ENCODE results near the gene NCOA6.
"Not testable (repeated sequence)": the region's sequence is repeated elsewhere in the genome, so short reads cannot be mapped to it uniquely, and the experiment has no call there.

Gene NCOA6

DNA sequence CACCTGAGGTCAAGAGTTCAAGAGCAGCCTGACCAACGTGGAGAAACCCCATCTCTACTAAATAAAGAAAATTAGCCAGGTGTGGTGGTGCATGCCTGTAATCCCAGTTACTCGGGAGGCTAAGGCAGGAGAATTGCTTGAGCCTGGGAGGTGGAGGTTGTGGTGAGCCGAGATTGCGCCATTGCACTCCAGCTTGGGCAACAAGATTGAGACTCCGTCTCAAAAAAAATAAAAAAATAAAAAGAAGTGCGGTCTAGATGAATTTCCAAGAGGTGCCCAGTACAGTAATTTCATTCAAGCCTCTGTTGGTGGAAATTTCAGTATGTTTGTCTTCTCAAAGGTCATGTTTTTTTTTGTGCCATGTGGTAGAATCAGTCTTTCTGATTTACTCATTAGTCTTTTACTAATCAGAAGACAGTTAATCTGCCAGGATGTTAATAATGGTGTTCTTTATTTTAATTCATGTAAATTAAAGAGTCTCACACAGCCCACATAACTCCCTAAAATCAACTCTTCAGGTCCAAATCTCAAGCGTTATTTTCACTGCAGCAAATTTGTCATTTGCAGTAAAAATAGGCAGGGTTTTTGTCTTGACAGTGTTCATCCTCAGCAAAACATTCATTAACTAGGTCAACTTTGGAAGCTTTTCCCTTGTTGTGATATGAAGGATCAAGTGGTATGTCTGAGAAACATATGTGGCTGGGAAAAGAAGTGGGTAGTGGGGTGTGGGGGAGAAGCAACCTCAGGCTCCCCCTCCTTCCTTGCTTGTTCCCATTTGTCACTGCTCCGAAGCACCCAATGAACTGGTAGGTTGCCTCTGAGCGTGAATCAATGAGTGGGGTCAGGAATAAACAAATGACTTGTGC, 108.0 kb downstream of the NCOA6 start:
- no peak for DNase-seq

DNA sequence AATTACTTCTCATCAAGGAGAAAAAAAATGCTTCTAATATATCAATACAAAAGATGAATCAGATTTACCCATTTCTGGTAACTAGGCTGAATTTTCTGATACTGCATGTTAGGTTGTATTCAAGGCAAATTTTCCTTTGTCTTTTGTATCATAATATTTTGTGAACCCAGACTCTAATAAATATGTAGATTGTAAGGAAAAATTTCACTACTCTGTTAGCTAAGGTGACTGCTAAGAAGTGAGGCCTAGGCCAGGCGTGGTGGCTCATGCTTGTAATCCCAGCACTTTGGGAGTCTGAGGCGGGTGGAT, 108.6 kb downstream of the NCOA6 start:
- no peak for DNase-seq

DNA sequence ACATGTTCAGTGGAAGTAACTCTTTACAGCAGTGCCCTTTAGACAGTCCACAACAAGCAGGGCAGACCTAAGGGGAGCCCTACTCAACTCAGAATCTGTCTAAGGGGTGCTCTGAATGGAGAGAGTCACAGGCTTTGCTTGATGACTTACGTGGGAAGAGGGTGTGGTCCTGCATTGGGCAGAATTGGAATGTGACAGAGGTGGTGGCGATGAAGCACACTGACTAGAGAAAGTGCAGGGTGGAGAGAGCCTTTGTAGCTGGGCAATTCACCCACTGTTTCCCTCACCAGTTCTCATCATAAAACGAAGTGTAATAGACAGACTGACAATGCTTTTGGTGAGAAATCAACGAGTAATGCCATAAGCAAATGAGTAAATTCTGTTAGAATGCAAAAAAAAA, 110.1 kb downstream of the NCOA6 start:
- no peak for DNase-seq

DNA sequence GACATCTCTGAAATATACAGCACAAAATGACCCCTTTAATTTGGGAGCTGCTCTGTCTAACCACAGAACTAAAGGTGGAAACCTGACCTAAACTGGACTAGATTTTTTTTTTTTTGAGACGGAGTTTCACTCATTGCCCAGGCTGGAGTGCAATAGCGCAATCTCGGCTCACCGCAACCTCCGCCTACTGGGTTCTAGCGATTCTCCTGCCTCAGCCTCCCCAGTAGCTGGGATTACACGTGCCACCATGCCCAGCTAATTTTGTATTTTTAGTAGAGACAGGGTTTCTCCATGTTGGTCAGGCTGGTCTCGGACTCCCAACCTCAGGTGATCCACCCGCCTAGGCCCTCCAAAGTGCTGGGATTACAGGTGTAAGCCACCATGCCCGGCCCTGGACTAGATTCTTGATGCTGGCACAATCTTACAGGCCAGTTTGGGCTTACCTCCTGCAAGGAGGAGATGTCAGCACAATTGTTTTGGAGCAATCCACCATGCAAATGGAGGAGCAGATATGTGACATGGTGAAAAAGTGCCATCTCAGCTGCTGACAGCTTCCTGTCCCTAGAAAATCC, 111.4 kb downstream of the NCOA6 start:
- DNase-seq, result not testable (repeated sequence)

DNA sequence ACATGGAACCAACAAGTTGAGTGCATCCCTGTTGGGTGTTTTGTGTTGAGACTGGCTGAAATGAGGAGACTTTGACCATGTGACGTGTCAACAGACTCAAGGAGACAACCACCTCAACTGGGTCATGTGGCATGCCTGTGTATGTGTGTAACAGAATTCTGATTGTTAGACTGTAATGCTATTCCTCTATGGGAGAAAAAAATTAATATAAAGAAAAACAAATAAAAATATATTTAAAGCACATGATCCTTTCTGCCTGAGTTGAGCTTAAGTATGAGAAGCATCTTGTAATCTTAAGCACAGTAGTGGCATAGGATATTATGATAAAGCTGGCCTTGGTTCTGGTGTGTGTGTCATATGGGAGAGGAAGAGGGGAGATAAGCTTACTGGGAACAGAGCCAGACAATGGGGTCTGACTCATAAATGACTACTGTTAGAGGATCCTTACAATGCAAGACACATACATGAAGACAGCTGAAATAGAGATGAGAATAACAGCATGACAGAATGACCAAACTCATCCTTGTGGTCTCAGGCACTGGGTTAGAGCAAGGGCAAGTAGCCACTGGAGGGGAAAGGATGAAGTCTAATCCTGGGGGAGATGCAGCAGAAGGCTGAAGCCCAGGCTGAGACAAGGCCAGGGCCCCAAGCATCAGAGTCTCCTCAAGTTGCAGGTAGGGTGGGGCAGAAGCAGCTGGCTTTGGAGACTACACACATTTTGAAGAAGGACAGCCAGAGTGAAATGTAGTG, 112.1 kb downstream of the NCOA6 start:
- DNase-seq, result peak; percentile 40

DNA sequence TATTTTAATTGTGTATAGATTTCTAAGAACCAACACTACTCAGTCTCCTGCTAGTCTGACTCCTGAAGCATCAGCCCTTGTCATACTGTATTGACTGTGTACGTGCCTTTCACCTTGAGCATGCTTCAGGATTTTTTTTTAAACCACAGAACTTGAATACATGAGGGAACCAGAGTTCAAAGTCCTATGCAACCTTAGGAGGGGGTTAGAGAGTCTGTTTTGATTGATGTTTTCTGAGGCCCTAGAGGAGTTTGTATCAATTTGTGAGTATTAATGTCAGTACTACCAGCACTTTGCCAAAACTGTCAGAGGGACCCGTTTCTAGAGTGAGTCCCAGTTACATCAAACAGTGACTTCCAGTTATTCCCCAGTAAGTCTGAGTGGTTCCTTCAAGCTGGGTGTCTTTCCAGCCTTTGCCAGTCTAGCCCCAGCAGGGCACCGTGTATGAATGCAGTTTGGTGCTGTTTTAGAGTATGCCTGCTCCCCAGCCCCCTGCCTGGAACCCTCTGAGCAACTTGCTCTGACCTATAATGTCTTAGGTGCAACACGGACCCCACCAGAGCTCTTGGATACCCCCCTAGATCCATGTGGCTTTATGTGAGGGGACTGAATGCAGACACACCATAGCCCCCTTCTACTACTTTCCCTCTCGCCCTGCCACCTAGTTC, 112.8 kb downstream of the NCOA6 start:
- no peak for DNase-seq

DNA sequence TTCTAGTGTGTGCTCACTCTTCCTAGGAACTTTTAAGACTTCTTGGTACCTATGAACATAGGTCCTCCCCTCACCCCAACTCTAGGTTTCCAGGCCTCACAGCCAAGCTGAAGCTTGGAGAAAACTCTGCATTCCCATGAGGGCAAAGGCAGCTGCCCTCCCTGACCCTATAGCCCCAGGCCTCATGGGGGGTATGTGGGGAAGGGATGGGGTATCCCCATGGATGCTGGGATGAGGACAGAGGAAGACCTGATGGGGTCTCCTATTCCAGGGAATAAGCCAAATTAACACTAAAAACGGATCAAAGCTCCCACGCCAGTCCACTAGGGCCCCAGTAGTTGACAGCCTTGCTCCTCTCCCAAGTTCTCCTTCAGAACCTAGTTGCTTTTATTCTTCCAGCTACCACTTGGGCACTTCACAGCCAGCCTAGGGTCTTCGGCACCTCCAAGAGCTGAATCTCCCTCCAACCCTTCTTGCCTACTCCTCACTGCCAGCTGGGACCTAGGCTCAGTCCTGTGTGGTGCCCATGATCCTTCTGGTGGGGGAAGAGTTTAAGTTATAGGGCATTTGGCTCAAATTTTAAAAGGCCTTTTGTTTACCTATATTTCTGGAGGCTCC, 113.5 kb downstream of the NCOA6 start:
- DNase-seq, result no peak

DNA sequence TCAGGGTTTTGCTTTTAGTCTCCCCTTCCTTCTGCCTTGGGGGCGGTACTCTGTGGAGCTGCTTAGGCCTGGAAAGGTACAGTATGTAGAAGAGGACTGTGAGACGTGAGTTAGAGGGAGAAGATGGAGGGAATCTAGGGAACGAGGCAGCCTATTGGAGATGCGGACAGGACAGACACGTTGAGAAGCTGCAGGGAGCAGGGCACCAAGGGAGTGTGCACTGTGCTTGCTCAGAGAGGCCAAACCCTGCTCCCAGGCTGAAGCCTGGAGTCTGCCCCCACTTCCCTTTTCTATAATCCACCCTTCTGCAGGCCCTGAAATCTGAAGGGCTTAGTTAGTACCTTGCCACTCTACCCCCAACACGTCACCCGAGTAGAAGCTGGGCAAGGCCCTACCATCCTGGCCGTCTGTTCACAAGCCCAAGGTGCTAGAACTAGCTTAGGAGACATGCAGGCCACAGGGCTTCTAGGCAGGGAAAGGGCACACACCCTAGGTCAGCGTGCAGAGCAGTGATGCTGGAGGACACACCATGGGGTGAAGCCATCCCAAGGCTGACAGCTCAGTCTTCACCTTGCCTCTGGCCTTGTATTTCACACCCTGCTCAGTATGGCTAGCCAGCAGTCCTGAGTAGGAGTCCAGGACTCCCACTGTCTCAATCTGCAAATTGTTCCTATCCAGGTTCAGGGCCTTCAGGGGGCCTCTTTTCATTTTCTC, 114.4 kb downstream of the NCOA6 start:
- no peak for DNase-seq

DNA sequence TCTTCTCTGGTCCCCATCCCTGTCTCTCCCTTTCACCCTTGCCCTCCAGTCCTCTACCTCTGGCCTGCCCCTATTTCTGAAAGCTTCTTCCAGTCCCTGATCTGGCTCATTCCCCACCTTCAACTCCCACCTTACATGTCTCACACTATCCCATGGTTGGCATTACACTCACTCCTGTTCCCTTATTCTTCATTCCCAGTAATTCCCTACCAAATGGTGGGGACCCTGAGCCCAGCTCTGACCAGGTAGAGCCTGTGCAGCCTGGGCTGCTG, 114.9 kb downstream of the NCOA6 start:
- DNase-seq, result no peak

DNA sequence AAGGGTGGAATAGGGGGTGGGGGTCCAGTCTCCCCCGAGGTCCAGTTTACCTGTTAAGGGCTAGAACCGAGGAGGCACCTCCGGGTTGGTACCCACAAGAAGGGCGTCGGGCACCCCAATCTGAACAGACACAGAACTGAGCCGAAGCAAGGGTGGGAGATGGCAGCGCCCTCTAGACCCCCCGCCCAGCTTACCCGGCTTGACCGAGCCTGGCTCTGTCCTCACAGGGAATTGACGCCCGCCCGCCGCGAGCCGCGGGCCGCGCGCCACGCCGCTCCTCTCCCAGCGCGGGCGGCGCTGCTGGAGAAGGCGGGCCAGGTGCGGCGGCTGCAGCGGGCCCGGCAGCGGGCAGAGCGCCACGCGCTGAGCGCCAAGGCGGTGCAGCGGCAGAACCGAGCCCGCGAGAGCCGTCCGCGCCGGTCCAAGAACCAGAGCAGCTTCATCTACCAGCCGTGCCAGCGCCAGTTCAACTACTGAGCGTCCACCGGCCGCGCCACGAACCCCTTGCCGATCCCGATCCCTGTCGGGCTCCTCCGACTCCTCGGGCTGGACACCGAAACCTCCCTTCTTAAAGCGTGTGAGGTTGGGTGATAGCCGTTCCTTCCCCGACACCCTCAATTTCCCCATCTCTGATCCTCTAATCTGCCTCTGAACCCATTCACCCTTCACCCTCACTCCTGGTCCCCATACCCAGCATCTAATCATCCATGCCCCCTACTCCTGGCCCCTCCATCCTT, 115.5 kb downstream of the NCOA6 start:
- DNase-seq, result peak; percentile 43

DNA sequence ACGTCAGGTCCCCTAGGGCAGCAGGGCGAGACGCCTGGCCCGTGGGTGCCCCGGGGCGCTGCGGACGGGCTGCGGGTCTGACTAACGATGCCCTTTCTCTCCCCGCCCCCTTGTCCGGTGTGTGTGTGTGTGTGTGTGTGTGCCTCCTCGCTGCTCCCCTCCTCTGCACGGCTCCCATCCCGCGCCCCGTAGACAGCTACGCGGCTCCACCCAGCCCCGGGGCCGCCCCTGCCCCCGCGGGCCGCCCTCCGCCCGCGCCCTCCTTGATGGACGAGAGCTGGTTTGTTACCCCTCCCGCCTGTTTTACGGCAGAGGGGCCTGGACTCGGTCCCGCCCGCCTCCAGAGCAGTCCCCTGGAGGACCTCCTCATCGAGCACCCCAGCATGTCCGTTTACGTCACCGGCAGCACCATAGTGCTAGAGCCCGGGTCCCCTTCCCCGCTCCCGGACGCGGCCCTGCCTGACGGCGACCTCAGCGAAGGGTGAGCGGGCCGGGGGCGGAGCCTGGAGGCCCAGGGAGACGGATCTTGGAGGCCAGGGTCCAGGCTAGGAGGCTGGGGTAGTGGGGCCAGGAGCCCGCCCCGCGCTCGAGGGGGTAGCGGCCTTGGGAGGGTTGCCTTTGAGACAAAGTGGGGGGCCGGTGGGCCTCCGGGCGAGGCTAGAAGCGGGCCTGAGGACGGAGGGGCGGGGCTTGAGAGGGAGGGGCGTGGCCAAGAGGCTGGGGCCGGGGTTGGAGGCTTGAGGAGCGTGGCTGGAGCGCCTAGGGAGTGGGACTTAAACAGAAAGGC, 116.2 kb downstream of the NCOA6 start:
- peak; percentile 56 for DNase-seq

DNA sequence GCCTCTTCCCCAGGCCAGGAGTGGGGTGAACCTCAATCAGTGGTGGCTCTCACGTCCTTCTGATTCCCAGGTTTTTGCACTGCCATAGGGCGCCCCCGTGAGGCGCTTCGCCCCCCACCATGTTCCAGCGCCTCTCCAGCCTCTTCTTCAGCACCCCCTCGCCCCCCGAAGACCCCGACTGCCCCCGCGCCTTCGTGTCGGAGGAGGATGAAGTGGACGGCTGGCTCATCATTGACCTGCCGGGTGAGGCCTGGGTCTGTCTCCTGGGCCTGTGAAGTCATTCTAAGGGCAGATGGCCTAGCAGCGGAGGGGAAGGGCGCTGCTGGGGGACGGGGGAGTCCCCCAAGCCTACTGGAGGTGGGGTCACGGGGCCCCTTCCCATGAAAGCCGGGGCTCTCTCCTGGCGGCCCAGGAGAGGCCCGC, 116.8 kb downstream of the NCOA6 start:
- DNase-seq, result peak; percentile 20

DNA sequence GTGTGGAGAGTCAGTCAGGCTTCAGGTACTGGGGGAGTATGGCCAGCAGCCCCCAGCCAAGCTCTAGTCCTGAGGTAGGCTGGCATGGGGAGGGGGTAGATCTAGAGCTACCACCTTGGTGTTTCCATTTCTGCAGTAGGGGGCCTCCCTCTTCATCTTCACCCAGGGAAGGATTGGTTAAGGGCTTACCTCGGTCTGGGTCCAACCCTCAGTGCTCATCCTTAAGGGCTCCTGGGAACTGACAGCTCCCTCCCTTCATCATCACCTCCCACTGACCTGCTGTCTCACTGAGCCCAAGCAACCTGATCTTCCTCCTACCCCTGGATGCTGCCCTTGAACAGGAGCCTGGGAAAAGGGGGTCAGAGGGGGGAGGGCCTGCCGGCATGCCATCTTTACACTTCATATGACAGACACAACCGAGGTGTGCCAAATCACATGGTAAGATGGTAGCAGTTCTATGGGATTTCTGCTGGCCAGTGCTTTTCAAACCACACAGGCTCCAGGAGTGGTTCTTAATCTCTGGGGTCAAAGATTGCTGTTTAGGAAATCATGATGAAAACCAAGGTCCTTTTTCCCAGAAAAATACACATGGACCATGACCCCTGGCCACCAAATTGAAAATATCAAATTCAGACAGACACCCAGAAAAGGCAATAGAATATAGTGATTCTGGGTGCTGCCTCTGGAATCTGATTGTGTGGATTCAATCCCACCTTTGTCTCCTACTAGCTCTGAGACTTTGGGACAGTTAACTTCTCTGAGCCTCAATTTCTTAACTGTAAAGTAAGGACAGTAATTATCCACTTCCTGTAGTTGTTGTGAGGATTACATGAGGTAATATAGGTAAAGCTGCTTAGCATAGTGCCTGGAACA, 118.3 kb downstream of the NCOA6 start:
- DNase-seq, result no peak

DNA sequence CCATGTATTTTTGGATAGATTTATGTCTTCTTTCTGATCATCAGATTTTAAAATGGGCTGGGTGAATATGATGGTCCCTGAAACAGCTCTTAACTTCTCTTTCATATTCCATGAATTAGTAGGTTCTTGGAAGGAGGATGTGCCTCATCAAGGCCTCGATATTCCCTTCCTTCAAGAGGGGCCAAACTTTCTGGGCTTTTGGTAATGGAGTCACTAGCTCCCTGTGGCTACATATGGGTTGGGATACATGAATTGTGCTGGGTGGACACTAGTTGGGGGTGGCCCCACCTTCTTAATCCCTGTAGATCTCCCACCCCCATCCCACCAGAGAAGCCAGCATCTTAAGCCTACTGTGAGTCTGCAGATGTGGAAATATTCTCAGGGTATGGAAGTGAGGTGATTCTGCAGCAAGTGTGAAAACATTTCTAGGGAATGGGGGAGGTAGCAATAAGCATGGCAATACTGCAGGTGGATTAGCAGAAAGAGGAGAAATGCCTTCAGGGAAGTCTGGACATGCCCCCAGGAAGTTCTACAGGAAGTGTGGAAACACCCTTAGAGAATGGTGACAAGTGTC, 119.1 kb downstream of the NCOA6 start:
- no peak for DNase-seq

DNA sequence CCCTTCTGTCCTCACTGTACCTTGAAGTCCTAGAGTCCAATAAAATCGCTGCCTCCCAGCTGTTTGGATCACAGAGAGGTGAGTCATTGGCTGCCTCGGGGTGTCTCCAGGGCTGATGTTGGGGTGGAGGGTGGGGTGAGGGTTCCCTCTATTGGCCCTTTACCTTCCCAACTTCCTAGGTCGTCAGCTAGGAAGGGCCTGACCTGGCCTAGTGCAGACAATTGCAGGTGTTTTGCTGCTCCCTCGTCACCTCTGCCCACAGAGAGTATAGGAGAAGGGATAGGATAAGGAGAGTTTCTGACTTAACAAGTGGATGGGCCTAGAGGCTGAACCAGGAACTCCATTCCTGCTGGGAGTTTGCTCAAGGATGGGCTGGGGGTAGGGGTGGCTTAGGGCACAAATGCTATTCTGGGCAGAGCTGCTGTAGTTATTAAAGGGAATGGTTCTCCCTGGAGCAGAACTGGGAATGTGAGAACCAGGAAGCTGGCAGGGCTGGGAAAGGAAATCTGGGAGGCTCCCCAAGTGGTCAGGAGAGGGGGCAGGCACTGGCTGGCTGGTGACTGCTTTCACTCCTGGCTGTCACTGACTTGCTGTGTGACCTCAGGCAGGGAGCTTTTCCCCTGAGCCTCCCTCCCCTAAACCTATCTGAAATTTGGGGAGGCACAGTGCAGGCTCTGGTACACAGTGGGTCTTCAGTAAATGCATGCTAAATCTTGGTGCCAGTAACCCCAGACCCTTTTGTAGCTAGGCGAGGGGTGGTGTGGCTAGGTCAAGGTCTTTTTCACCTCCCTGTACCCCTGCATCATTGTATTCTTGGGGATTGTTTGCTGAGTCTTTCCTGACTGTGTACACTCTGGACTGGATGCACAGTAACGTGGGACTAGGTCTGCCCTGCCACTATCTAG, 119.8 kb downstream of the NCOA6 start:
- DNase-seq, result no peak

DNA sequence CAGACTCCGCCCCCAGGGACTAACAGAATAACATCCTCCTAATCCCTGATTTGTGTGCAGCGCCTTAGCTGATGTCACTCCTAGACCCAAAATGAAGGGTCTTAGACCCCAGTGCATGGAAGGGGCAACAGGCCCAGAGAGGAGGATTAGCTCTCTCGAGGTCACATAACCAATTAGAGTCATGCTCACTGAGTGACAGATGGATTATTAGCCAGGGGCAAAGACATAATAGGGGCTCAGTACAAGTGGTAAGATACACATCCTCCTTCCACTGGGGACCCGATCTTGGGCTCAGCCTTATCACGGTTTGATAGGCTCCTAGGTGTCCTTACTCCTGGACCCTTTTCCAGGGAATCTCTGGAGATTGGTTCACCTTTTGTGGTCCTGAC, 120.4 kb downstream of the NCOA6 start:
- DNase-seq, result no peak

DNA sequence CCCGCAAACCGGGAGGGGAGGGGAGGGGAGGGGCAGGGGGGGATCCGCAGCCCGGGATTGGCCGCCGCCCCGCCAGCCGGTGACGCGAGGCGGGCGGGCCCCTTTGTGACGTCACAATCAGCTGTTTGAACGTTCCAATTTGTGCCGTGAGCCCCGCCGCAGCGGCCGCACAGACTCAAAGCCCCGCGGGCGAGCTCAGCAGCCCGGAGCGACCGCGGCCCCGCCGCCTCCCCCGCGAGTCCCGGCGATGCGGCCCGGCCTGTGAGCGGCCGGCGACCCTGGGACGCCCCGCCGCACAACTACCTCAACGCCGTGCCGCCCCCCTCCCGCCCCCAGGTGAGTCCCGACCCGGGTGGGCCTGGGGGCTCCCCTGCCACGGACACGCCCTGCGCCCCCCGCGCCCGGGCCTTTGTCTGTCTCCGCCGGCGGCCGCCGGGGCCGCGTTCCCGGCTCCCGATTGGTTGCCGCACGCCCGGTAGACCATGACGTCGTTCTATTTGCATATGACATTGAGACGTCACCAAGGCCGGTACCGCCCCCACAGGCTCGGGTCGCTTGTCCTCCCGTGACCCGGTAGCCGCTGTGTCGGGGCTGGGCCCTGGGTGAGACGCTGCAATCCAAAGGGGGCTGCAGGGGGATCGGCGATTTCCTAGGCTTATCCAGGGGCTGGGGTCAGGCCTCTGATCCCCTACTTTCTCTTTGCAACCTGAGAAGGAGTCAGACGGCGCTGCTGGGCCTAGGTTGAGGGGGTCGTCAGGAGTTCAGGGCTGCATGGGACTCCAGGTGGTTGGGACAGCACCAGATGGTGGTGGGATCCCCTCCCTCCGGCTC, 121.1 kb downstream of the NCOA6 start, which contains the start of gene TP53INP2:
TP53INP2 (plus strand) TSS at position 168 of the 831 bp plus-strand sequence. CDS start 4,396 bp downstream, outside the sequence.
- peak; percentile 80 for DNase-seq

All from NCI-H1694 (cell line).